AG10803 (cell line): Measurements from ENCODE around the gene POLE.

Source experiments
- DNase-seq: peaks from one replicate; pipeline ENCODE4 v3.0.0; 2010; ENCODE audit warnings: low read depth
- H3K4me3 ChIP-seq: 2 replicates; pipeline ENCODE4 v1.5.1; 2011; ENCODE audit warnings: mild to moderate bottlenecking, low read length, control low read depth
- TF ChIP-seq, protein P1 (sequence below): conservative IDR thresholded peaks from 2 replicates; pipeline ENCODE4 v1.5.1; 2011; ENCODE audit warnings: mild to moderate bottlenecking, low read length, control low read depth, inconsistent platforms

POLE gene

DNA sequence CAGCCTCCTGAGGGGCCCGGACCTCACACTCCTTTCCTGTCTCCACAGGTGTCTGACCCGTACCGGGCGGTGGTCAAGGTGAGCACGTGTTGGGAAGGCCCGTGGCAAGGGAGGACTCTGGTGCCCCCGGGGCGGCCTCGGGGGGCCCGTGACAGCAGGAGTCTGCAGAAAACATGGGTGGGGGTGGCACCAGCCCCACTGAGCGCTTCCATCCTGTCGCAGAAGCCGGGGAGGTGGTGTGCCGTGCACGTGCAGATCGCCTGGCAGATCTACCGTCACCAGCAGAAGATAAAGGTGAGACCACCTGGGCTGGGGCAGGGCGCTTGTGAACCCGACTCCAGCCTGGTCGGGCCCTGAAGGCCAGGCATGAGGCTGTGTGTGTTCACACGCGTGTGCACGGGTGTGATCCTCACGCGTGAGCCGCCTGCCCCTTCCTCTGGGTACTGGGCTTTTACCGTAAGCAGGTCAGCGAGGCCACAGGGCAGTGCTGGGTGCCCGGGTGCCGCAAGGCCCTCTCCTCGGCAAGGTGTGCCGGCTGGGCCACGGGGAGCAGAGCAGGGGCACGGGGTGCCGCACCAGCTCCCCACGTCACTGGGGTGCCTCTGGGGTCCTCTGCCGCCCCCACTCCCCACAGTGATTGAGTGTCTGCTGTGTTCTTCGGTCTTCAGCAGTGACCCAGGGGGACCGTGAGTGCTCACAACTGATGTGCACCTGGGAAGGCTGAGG is 112.7 kb downstream of the POLE start:
- no peak for DNase-seq
- TF ChIP-seq, protein P1, sequence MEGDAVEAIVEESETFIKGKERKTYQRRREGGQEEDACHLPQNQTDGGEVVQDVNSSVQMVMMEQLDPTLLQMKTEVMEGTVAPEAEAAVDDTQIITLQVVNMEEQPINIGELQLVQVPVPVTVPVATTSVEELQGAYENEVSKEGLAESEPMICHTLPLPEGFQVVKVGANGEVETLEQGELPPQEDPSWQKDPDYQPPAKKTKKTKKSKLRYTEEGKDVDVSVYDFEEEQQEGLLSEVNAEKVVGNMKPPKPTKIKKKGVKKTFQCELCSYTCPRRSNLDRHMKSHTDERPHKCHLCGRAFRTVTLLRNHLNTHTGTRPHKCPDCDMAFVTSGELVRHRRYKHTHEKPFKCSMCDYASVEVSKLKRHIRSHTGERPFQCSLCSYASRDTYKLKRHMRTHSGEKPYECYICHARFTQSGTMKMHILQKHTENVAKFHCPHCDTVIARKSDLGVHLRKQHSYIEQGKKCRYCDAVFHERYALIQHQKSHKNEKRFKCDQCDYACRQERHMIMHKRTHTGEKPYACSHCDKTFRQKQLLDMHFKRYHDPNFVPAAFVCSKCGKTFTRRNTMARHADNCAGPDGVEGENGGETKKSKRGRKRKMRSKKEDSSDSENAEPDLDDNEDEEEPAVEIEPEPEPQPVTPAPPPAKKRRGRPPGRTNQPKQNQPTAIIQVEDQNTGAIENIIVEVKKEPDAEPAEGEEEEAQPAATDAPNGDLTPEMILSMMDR: no peak
- no peak overlapping the region for H3K4me3 ChIP-seq
